ENCODE results near the gene PNCK.
A peak's percentile ranks its signal among the peaks of the same experiment; 100 is the strongest.
"Not testable (repeated sequence)": the region's sequence is repeated elsewhere in the genome, so short reads cannot be mapped to it uniquely, and the experiment has no call there.

The PNCK gene

DNA sequence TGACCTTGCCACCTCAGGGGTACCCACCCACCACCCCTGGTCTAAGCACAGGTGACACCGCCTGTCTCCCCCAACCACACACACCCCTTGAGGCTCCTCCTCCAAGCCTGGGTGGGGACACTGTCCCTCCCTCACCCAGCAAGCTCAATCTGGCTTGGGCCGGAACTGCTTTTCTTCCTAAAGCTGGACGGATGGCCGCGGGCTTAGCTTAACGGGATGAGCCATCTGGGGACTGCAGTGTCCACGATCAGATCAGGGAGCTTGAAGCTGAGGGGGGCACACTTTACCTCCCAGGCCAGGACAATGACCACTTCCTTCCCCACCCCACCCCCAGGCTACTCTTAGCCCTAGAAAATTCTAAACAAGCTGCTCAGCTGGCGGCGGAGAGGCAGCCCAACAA, 13.1 kb upstream of the PNCK start:
- no peak for DNase-seq (ENCODE audit: low spot score)

DNA sequence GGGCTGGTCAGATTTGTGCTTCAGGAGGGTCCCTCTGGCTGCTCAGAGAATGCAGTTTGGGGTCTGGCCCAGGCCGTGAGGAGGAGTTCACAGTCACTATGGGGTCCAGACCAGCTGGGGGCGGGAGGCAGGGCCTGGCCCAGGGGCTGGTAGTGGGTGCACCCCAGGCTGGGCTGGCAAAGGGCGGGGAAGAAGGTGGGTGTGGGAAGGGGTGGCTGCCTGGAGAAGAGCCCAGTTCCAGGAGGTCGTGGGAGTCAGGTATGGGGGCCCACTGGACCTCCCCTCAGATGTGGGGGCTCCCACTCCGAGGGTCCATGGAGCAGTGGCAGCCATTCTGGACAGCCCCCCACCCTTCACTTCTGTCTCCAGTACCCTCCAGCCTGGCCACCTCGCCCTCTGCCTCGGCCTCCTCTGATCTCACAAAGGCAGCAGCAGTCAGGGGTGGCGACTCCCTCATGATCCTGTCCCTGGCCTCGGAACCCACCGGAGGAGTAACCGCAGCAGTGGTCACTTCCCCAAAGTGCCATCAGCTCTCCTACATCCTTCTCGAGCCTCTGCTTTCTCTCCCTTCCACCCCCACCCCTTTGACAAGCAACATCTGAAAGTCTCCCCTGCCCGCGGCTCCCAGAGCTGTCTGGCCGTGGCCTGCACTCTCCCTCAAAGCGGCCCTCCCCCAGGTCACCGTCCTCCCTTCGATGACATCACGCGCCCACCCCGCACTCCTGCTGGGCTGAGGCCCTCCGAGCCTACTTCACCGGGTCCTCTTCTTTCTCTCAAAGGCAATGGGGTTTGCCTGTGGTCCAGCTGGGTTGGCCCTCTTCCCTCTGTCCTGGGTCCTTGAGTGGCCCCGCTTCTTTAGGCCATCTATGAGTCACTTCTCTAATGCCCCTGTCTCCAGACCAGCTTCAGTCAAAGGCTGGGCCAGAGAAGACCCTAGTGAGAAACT, 12.4 kb upstream of the PNCK start:
- no peak for DNase-seq (ENCODE audit: low spot score)

DNA sequence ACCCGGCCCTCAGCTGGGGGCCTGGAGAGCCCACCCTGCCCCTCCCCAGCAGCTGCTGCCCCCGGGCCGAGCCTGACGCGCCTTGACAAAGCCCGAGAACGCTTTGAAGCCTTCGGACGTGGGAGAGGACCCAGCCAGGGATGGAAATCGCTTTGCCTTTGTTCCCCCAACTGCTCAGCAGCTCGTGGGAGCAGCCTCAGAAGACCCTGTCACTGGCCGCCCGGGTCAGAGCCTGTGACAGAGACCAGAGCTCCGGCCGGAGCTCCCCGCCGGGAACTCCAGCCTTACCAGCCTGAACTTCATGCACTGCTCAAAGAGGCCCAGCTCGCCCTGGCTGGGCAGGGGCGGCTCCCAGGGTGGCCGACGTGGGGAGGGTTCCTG, 11.5 kb upstream of the PNCK start:
- no peak for DNase-seq (ENCODE audit: low spot score)

- no peak for DNase-seq (ENCODE audit: low spot score)
Measured at GRCh38 chrX:153684467-153685155, 11.0 kb upstream of the PNCK start.

GRCh38 chrX:153683486-153683885, 9.9 kb upstream of the PNCK start:
- not testable (repeated sequence) for DNase-seq (ENCODE audit: low spot score)

DNA sequence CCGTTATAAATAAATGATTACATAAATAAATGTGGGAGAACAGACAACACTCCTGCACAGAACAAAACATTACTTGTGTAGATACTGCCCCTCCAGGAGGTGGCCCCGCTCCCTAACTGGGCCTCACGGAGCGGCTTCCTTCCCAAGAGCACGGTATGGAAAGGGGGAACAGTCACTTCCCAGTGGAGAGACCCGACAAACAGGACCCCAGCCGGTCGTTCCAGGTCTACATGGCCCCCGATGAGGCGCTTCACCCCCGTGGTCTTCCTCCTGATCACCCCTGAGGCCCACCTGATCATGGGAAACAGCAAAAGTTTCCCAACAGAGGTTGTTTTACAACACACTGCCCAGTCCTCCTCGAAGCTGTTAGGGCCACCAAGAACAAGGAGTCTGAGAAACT, 7.6 kb upstream of the PNCK start:
- DNase-seq (ENCODE audit: low spot score), result no peak

DNA sequence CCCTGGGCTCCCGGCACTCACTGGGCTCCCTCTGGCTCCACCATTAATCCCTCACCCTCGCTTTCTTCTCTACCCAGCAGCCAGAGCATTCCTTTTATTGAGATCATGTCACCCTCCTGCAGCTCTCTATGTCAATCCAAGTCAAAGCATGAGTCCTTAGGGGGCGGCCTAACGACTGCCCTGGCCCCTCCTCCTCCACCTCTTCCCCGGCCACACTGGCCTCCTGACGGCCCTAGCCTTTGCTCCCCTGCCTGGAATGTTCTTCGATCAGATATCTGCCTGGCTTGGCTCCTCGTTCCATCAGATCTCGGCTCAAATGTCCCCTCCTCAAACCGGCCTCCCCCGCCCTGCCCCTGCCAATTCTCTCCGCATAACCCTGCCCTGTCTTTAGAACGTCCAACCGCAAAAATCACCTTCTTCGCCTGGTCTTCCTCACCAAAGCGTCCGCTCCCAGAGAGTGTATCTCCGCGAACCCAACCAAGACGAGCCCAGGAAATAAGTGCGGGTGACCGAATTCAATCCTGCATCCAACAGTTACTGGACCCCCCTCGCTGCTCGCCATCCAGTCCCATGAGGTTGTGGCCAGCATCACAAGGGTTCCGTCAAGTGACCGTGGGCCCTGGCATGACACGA, 722 bp upstream of the PNCK start:
- no peak for DNase-seq (ENCODE audit: low spot score)

- no peak for DNase-seq (ENCODE audit: low spot score)
Measured at GRCh38 chrX:153672531-153673427, 834 bp downstream of the PNCK start.

DNA sequence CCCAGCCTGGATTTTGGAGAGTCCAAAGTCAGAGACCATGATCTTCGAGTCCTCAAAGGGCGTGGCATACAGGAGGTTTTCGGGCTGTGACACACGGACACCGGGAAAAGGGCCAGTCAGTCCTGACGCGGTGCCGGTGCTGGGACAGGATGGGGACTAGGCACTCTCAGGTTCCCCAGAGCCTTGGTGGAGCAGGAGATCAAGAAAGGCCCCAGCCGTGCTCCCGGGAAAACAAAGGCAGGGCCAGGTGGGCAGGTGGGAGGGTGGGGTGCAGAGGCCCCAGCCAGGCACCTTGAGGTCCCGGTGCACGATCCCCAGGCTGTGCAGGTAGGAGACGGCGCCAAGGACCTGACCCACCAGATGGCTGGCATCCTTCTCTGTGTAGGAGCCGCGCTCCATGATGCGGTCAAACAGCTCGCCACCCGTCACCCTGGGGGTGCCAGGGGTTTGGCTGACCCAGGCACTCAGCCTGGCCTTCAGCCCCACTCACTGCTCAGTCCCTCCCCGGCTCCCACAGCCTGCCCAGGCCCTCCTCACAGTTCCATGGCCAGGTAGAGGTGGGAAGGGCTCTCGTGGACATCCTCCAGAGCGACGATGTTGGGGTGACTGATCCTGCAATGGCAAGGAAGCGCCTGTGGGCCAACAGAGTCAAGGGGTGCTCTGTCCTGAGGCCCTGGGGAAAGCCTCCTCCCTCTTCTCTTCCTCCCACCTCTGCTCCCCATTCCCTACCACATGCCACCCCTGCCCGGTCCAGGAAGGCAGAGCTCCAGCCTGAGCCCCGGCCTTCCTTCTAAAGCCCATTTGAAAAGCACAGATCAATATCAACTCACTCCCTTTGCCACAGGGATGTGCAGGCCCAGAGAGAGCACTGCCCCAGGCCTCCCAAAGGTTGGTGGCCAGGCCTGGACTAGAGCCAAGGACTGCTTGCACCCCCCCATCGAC, 1.8 kb downstream of the PNCK start:
- no peak for DNase-seq (ENCODE audit: low spot score)

DNA sequence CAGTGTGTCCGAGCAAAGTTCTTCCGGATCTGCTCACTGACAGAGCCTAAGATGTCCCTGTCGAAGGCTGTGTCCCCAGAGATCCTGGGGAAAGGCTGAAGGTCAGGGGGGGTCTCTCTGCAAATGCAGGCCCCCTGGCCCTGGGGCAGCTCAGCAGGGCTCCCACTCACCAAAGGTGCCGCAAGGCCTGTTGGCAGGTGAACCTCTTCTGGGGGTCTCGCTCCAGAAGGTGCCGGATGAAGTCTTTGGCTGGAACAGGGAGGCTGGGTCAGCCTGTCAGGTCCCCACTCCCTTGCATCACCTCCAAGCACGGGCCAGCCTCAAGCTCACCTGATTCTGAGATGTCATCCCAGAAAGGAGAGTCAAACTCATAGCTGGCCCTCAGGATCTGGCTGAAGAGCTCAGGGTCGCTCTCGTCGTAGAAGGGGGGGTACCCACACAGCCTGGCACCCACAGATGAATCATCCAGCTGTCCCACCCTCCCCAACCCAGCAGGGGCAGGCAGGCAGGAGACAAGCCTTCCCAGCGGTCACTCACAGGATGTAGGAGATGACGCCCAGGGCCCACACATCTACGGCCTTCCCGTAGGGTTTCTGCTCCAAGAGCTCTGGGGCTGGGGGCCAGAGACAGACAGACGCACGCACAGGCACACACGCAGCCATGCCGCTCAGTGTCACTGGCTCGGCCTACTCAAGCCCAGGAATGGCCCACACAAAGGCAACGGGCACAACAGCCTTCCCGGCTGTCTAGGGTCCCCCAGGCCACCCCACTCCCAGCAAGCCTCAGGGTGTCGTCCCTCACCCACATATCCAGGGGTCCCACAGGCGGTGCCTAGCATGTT, 2.6 kb downstream of the PNCK start:
- no peak for DNase-seq (ENCODE audit: low spot score)

GRCh38 chrX:153669901-153670731, 3.5 kb downstream of the PNCK start:
- DNase-seq (ENCODE audit: low spot score), result no peak

GRCh38 chrX:153669174-153669890, 4.3 kb downstream of the PNCK start:
- no peak for DNase-seq (ENCODE audit: low spot score)

DNA sequence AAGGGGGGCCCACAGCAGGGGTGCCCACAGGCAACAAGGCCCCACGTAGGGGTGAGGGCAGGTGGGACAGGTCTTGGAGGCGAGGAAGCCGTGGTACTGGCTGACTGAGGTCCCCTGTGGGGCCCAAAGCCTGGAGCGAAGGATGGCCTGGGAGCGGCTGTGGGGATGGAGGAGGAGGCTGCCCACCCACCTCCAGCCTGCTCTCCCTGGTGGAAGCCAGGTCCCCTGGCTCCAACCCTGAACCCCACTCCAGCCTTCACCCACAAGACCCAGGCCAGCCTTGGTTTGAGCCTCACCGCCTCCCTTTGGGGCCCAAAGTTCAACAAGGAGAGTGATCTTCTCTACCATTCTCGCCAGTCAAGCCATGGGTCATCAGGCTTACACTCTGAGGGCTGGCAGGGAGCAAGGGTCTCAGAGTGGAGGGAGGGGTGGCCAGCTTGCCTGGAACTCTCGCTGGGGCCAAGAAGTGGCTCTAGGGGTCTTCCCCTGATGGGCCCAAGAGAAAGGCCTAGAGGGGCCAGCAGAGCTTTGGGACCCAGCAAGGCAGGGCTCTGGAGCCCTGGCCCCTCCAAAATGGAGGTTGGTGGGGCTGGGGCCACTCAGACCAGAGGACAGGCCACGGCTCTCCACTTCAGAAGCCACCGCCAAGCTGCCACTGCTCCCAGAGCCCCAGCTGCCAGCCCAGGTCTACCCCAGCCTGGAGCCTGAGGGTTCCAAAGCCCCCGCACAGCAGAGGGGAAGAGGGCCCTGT, 5.0 kb downstream of the PNCK start:
- no peak for DNase-seq (ENCODE audit: low spot score)

- DNase-seq (ENCODE audit: low spot score), result peak; percentile 75
Measured at GRCh38 chrX:153667956-153668396, 5.6 kb downstream of the PNCK start.

- DNase-seq (ENCODE audit: low spot score), result no peak
Measured at GRCh38 chrX:153667281-153667955, 6.2 kb downstream of the PNCK start.

DNA sequence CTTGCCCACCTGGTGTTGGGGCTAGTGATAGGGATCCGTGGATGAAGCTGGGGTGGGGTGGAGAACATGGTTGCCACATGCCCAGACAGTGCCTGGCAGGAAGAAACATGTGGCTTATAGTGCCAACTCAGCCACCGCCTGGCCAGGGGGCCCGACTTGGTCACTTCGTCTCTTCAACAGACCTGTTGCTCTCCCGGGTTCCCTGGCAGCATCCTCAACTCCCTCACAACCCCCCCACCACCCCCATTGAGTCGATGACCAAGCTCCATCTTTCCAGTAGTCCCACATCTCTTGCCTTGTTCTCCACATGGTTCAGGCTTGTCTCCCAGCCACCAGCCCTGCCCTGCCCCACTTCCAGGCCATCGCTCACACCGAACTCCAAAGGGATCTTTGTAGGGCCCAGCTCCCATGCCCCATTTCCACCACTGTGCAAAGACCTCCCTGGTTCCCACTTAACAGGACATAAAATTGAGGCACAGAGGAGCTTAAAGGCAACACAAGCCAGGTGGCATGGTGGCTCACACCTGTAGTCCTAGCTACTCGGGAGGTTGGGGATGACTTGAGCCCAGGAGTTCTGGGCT, 7.8 kb downstream of the PNCK start:
- no peak for DNase-seq (ENCODE audit: low spot score)

All from kidney tubule cell (primary cell).